Prostate gland (tissue), 2 donors: ENCODE data around the gene ARHGEF19.

Experiments
- POLR2A ChIP-seq: fragments of 450-650 bp; IDR thresholded peaks from one replicate; pipeline ENCODE4 v1.6.1; 2016; ENCODE audit warnings: antibody characterized with exemption, mild to moderate bottlenecking
- TF ChIP-seq, protein P1 (sequence below), 4 experiments: fragments of 200-600 bp in 2 of 4; fragments of 450-650 bp in 2 of 4; sonication (generic) in 2 of 4; IDR thresholded peaks; 1 replicate in 3 of 4; 2 replicates in 1 of 4; pipeline ENCODE4 v1.5.1; 2016 to 2019; ENCODE audit warnings: antibody characterized with exemption in 4 of 4, mild to moderate bottlenecking in 2 of 4, moderate library complexity in 2 of 4

DNA sequence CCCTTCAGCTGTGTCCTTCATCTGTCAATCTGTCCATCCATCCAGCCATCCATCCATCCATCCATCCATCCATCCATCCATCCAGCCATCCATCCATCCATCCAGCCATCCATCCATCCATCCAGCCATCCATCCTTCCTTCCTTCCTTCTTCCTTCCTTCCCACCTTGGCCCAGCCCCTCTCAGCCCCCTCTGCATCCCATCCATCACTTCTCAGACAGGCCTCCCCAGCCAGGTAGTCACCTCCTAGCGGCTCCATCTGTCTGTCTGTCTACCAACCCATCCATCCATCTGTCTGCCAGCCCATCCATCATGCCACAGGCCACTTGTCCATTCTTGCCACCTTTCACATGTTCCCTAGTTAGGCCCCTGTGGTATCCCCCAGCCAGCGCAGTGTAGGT lies 46.3 kb downstream of the ARHGEF19 start:
- TF ChIP-seq, protein P1, sequence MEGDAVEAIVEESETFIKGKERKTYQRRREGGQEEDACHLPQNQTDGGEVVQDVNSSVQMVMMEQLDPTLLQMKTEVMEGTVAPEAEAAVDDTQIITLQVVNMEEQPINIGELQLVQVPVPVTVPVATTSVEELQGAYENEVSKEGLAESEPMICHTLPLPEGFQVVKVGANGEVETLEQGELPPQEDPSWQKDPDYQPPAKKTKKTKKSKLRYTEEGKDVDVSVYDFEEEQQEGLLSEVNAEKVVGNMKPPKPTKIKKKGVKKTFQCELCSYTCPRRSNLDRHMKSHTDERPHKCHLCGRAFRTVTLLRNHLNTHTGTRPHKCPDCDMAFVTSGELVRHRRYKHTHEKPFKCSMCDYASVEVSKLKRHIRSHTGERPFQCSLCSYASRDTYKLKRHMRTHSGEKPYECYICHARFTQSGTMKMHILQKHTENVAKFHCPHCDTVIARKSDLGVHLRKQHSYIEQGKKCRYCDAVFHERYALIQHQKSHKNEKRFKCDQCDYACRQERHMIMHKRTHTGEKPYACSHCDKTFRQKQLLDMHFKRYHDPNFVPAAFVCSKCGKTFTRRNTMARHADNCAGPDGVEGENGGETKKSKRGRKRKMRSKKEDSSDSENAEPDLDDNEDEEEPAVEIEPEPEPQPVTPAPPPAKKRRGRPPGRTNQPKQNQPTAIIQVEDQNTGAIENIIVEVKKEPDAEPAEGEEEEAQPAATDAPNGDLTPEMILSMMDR (IDR thresholded peaks at IDR 0.05) = no peak
- TF ChIP-seq POLR2A = no peak
